ENCODE measurements around the gene CCDC92. TPM values are rescaled to one million over a fixed set of nuclear protein-coding genes. Genes with fewer than 3 reads are reported as not detected.

The CCDC92 gene
- polyA plus RNA-seq, 1 donor from 2014 or later: 11.3 TPM

DNA sequence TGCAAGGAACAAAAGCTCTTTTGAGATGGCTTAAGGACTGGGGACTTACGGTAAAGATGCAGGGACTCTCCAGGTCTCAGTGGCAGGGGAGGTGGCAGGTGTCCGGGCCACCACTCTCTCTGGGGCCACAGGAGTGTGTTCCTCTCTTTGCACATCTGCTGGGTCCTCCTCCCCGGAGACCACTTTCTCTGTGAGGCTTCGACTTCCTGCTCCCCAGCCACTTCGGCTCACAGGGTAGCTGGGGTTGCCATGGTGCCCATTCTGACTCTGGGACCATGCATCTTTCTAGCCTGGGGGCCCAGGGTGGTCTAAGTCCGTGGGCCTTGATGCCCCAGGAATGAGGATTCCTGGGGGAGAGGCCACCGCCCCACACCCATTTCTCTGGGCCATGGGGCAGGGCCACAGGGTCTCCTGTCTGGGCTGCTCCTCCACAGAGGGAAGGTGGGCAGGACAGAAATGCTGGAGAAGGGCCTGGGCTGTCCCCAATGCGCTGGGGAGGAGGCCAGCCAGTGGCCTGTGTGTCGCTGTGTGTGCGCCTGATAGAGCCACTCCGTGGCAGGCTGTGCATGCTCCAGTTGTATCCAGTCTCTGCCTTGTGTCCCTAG is 38.5 kb downstream of the CCDC92 start:
- peaks cover 5% of the 10 kb centered on the region for H3K36me3 ChIP-seq (ENCODE audit: insufficient read depth, low read length)
- H3K9me3 ChIP-seq (ENCODE audit: low read length): no peaks in the 10 kb centered on the region
- TF ChIP-seq, protein P1, sequence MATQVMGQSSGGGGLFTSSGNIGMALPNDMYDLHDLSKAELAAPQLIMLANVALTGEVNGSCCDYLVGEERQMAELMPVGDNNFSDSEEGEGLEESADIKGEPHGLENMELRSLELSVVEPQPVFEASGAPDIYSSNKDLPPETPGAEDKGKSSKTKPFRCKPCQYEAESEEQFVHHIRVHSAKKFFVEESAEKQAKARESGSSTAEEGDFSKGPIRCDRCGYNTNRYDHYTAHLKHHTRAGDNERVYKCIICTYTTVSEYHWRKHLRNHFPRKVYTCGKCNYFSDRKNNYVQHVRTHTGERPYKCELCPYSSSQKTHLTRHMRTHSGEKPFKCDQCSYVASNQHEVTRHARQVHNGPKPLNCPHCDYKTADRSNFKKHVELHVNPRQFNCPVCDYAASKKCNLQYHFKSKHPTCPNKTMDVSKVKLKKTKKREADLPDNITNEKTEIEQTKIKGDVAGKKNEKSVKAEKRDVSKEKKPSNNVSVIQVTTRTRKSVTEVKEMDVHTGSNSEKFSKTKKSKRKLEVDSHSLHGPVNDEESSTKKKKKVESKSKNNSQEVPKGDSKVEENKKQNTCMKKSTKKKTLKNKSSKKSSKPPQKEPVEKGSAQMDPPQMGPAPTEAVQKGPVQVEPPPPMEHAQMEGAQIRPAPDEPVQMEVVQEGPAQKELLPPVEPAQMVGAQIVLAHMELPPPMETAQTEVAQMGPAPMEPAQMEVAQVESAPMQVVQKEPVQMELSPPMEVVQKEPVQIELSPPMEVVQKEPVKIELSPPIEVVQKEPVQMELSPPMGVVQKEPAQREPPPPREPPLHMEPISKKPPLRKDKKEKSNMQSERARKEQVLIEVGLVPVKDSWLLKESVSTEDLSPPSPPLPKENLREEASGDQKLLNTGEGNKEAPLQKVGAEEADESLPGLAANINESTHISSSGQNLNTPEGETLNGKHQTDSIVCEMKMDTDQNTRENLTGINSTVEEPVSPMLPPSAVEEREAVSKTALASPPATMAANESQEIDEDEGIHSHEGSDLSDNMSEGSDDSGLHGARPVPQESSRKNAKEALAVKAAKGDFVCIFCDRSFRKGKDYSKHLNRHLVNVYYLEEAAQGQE (IDR thresholded peaks at IDR 0.05; ENCODE audit: borderline replicate concordance): no peak
- TF ChIP-seq TAF1 (IDR thresholded peaks at IDR 0.05; ENCODE audit: low read depth) (no peak), MXI1 (conservative IDR thresholded peaks at IDR 0.05; ENCODE audit: poor library complexity, severe bottlenecking) (no peak), SMC3 (conservative IDR thresholded peaks at IDR 0.05; ENCODE audit: poor library complexity) (no peak), EP300 (conservative IDR thresholded peaks at IDR 0.05; ENCODE audit: poor library complexity, severe bottlenecking) (no peak), RAD21 (conservative IDR thresholded peaks at IDR 0.05) (no peak), POLR2AphosphoS5 (IDR thresholded peaks at IDR 0.05) (no peak), EZH2 (IDR thresholded peaks at IDR 0.05; ENCODE audit: borderline replicate concordance, insufficient read depth, low read length, poor library complexity, severe bottlenecking) (no peak)
- TF ChIP-seq, protein P2, sequence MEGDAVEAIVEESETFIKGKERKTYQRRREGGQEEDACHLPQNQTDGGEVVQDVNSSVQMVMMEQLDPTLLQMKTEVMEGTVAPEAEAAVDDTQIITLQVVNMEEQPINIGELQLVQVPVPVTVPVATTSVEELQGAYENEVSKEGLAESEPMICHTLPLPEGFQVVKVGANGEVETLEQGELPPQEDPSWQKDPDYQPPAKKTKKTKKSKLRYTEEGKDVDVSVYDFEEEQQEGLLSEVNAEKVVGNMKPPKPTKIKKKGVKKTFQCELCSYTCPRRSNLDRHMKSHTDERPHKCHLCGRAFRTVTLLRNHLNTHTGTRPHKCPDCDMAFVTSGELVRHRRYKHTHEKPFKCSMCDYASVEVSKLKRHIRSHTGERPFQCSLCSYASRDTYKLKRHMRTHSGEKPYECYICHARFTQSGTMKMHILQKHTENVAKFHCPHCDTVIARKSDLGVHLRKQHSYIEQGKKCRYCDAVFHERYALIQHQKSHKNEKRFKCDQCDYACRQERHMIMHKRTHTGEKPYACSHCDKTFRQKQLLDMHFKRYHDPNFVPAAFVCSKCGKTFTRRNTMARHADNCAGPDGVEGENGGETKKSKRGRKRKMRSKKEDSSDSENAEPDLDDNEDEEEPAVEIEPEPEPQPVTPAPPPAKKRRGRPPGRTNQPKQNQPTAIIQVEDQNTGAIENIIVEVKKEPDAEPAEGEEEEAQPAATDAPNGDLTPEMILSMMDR (IDR thresholded peaks at IDR 0.05; ENCODE audit: poor library complexity, severe bottlenecking): no peak
- H3K79me2 ChIP-seq (replicated peaks; ENCODE audit: insufficient read depth, low read length): no peaks in the 10 kb centered on the region
- no peaks in the 10 kb centered on the region for H4K20me1 ChIP-seq (ENCODE audit: insufficient read depth)
- no peak overlapping the region for H2AFZ ChIP-seq (ENCODE audit: low read depth, low read length)
- H3K27me3 ChIP-seq (ENCODE audit: insufficient read depth, low read depth, low read length): no peaks in the 10 kb centered on the region
- H3K27ac ChIP-seq (ENCODE audit: low read length): no peak overlapping the region
- no peaks in the 10 kb centered on the region for H3K9me2 ChIP-seq (ENCODE audit: insufficient read depth, low read length)
- no peaks in the 10 kb centered on the region for H3F3A ChIP-seq (ENCODE audit: insufficient read depth, low read length, poor library complexity, severe bottlenecking)
- H3K9ac ChIP-seq (ENCODE audit: low read length): no peak overlapping the region
- H3K4me2 ChIP-seq (ENCODE audit: low read length): no peak overlapping the region
- H3K4me3 ChIP-seq (ENCODE audit: low read length): no peak overlapping the region

DNA sequence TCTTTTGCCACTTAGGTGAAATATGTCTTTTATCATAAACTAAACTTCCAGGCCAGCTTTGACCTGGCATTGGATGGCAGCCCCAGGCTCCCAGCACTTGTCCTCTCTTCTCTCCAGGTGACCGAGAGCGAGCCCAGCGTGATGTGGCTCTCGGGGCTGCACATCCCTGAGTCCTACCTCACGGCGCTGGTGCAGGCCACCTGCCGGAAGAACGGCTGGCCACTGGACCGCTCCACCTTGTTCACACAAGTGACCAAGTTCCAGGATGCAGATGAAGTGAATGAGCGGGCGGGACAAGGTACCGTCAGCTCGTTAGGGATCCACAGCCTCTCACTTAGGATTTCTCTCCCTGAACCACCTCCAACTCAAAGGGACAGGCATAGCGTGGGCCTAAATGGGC is 39.4 kb downstream of the CCDC92 start:
- H3K27ac ChIP-seq (ENCODE audit: low read length): no peak overlapping the region
- H3K27me3 ChIP-seq (ENCODE audit: insufficient read depth, low read depth, low read length): no peaks in the 10 kb centered on the region
- H3K9me2 ChIP-seq (ENCODE audit: insufficient read depth, low read length): no peaks in the 10 kb centered on the region
- H3F3A ChIP-seq (ENCODE audit: insufficient read depth, low read length, poor library complexity, severe bottlenecking): no peaks in the 10 kb centered on the region
- H3K9me3 ChIP-seq (ENCODE audit: low read length): no peaks in the 10 kb centered on the region
- no peaks in the 10 kb centered on the region for H4K20me1 ChIP-seq (ENCODE audit: insufficient read depth)
- H3K79me2 ChIP-seq (replicated peaks; ENCODE audit: insufficient read depth, low read length): no peaks in the 10 kb centered on the region
- no peak overlapping the region for H3K4me3 ChIP-seq (ENCODE audit: low read length)
- no peak for TF ChIP-seq EP300 (conservative IDR thresholded peaks at IDR 0.05; ENCODE audit: poor library complexity, severe bottlenecking)
- TF ChIP-seq, protein P2 (IDR thresholded peaks at IDR 0.05; ENCODE audit: poor library complexity, severe bottlenecking): no peak
- TF ChIP-seq MXI1 (conservative IDR thresholded peaks at IDR 0.05; ENCODE audit: poor library complexity, severe bottlenecking): no peak
- TF ChIP-seq EZH2 (IDR thresholded peaks at IDR 0.05; ENCODE audit: borderline replicate concordance, insufficient read depth, low read length, poor library complexity, severe bottlenecking): no peak
- TF ChIP-seq RAD21 (conservative IDR thresholded peaks at IDR 0.05): no peak
- TF ChIP-seq, protein P1 (IDR thresholded peaks at IDR 0.05; ENCODE audit: borderline replicate concordance): no peak
- no peak for TF ChIP-seq TAF1 (IDR thresholded peaks at IDR 0.05; ENCODE audit: low read depth)
- TF ChIP-seq SMC3 (conservative IDR thresholded peaks at IDR 0.05; ENCODE audit: poor library complexity): no peak
- TF ChIP-seq POLR2AphosphoS5 (IDR thresholded peaks at IDR 0.05): no peak
- H3K4me2 ChIP-seq (ENCODE audit: low read length): no peak overlapping the region
- peaks cover 5% of the 10 kb centered on the region for H3K36me3 ChIP-seq (ENCODE audit: insufficient read depth, low read length)
- H3K9ac ChIP-seq (ENCODE audit: low read length): no peak overlapping the region
- no peak overlapping the region for H2AFZ ChIP-seq (ENCODE audit: low read depth, low read length)
